HCT116 (cell line): ENCODE results near the gene KASH5.

ENCODE experiments used
- CEBPB ChIP-seq: IDR thresholded peaks from 2 replicates; pipeline ENCODE4 v1.6.1; 2012; ENCODE audit warnings: low read depth
- CTCF ChIP-seq, 3 experiments: fragments of 200-600 bp in 1 of 3; sonication (generic) in 1 of 3; IDR thresholded peaks in 2 of 3; conservative IDR thresholded peaks in 1 of 3; 2 replicates each; pipeline ENCODE4 v1.5.1; 2012 to 2017; ENCODE audit warnings: low read depth in 2 of 3, low read length in 2 of 3, antibody characterized with exemption in 1 of 3, borderline replicate concordance in 1 of 3, control low read depth in 1 of 3, mild to moderate bottlenecking in 1 of 3, mixed read lengths in 1 of 3, mixed run types in 1 of 3, moderate library complexity in 1 of 3; ENCODE audit not compliant: insufficient read depth in 1 of 3
- POLR2AphosphoS5 ChIP-seq: IDR thresholded peaks from 2 replicates; pipeline ENCODE4 v1.6.1; 2011; ENCODE audit warnings: mild to moderate bottlenecking, low read depth, low read length, moderate library complexity
- SIN3A ChIP-seq: IDR thresholded peaks from 2 replicates; pipeline ENCODE4 v1.6.1; 2012; ENCODE audit warnings: low read depth
- YY1 ChIP-seq: IDR thresholded peaks from 2 replicates; pipeline ENCODE4 v1.6.1; 2011; ENCODE audit warnings: low read length, low read depth, moderate library complexity, mild to moderate bottlenecking; ENCODE audit not compliant: insufficient replicate concordance; ENCODE audit errors: extremely low read depth
- ZNF274 ChIP-seq: fragments of 200-500 bp; sonication (Bioruptor generic); IDR thresholded peaks from 2 replicates; pipeline ENCODE4 v1.6.1; 2014; ENCODE audit warnings: mild to moderate bottlenecking, low read depth, low read length, inconsistent platforms
- TF ChIP-seq, protein P1 (sequence below): IDR thresholded peaks from 2 replicates; pipeline ENCODE4 v1.6.1; 2012
- TF ChIP-seq, protein P2 (sequence below): IDR thresholded peaks from 2 replicates; pipeline ENCODE4 v1.6.1; 2012; ENCODE audit warnings: low read depth

- peak in 1 of 3 experiments; percentile 32; a peak in 1 of 6 replicates for TF ChIP-seq CTCF (IDR thresholded peaks at IDR 0.05 in 2 of 3, conservative IDR thresholded peaks at IDR 0.05 in 1 of 3; ENCODE audit: borderline replicate concordance in 1 of 3, insufficient read depth in 1 of 3, low read depth in 2 of 3, low read length in 2 of 3)
- TF ChIP-seq, protein P1, sequence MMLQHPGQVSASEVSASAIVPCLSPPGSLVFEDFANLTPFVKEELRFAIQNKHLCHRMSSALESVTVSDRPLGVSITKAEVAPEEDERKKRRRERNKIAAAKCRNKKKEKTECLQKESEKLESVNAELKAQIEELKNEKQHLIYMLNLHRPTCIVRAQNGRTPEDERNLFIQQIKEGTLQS: no peak
- TF ChIP-seq POLR2AphosphoS5: peak; percentile 97
- TF ChIP-seq ZNF274: no peak
- peak; percentile 70; the same call in 1 of the 2 replicates for TF ChIP-seq SIN3A
- no peak for TF ChIP-seq CEBPB
- TF ChIP-seq, protein P2, sequence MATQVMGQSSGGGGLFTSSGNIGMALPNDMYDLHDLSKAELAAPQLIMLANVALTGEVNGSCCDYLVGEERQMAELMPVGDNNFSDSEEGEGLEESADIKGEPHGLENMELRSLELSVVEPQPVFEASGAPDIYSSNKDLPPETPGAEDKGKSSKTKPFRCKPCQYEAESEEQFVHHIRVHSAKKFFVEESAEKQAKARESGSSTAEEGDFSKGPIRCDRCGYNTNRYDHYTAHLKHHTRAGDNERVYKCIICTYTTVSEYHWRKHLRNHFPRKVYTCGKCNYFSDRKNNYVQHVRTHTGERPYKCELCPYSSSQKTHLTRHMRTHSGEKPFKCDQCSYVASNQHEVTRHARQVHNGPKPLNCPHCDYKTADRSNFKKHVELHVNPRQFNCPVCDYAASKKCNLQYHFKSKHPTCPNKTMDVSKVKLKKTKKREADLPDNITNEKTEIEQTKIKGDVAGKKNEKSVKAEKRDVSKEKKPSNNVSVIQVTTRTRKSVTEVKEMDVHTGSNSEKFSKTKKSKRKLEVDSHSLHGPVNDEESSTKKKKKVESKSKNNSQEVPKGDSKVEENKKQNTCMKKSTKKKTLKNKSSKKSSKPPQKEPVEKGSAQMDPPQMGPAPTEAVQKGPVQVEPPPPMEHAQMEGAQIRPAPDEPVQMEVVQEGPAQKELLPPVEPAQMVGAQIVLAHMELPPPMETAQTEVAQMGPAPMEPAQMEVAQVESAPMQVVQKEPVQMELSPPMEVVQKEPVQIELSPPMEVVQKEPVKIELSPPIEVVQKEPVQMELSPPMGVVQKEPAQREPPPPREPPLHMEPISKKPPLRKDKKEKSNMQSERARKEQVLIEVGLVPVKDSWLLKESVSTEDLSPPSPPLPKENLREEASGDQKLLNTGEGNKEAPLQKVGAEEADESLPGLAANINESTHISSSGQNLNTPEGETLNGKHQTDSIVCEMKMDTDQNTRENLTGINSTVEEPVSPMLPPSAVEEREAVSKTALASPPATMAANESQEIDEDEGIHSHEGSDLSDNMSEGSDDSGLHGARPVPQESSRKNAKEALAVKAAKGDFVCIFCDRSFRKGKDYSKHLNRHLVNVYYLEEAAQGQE: no peak
- peak; percentile 66 for TF ChIP-seq YY1
Measured at GRCh38 chr19:49451430-49452181, 63.6 kb downstream of the KASH5 start, which contains the start of gene PIH1D1.
